ENCODE measurements around the gene NUP93.

GRCh38 chr16:56691885-56692284 lies 38.0 kb upstream of the NUP93 start:
- TF ChIP-seq CTCF (IDR thresholded peaks at IDR 0.05; ENCODE audit: poor library complexity) (no peak), EZH2 (IDR thresholded peaks at IDR 0.05; ENCODE audit: borderline replicate concordance) (no peak)

Measured in hepatocyte (in vitro differentiated cells).